Measurements from ENCODE around the gene RBM33.

Gene RBM33

GRCh38 chr7:155794196-155794595 is 149.7 kb downstream of the RBM33 start:
- TF ChIP-seq RAD21 (IDR thresholded peaks at IDR 0.05; ENCODE audit: low read depth) = no peak
- no peak for TF ChIP-seq NFIC (IDR thresholded peaks at IDR 0.05)
- no peak for TF ChIP-seq TEAD4 (IDR thresholded peaks at IDR 0.05)
- no peak for TF ChIP-seq TCF12 (IDR thresholded peaks at IDR 0.05; ENCODE audit: low read depth)
- TF ChIP-seq TAF1 (IDR thresholded peaks at IDR 0.05; ENCODE audit: low read depth) = no peak
- no peak for TF ChIP-seq YY1 (IDR thresholded peaks at IDR 0.05; ENCODE audit: low read depth)
- no peak for TF ChIP-seq EP300 (IDR thresholded peaks at IDR 0.05; ENCODE audit: borderline replicate concordance)
- TF ChIP-seq MAX (IDR thresholded peaks at IDR 0.05) = no peak

GRCh38 chr7:155795401-155795800 is 150.9 kb downstream of the RBM33 start:
- TF ChIP-seq YY1 (IDR thresholded peaks at IDR 0.05; ENCODE audit: low read depth) (no peak), CREB1 (IDR thresholded peaks at IDR 0.05; ENCODE audit: low read depth) (no peak), ZBTB7A (IDR thresholded peaks at IDR 0.05; ENCODE audit: low read depth) (no peak), TAF1 (IDR thresholded peaks at IDR 0.05; ENCODE audit: low read depth) (no peak), FOXM1 (IDR thresholded peaks at IDR 0.05; ENCODE audit: borderline replicate concordance, low read depth) (no peak), CEBPB (IDR thresholded peaks at IDR 0.05) (no peak), EP300 (IDR thresholded peaks at IDR 0.05; ENCODE audit: borderline replicate concordance) (no peak), USF1 (IDR thresholded peaks at IDR 0.05) (no peak), MAX (IDR thresholded peaks at IDR 0.05) (no peak), REST (IDR thresholded peaks at IDR 0.05; ENCODE audit: low read depth) (no peak)

GRCh38 chr7:155795951-155796350 is 151.5 kb downstream of the RBM33 start:
- TF ChIP-seq USF1 (IDR thresholded peaks at IDR 0.05) (no peak), TEAD4 (IDR thresholded peaks at IDR 0.05) (no peak), FOXM1 (IDR thresholded peaks at IDR 0.05; ENCODE audit: borderline replicate concordance, low read depth) (no peak), RAD21 (IDR thresholded peaks at IDR 0.05; ENCODE audit: low read depth) (no peak), CEBPB (IDR thresholded peaks at IDR 0.05) (no peak), TAF1 (IDR thresholded peaks at IDR 0.05; ENCODE audit: low read depth) (no peak), ZBTB7A (IDR thresholded peaks at IDR 0.05; ENCODE audit: low read depth) (no peak), MAX (IDR thresholded peaks at IDR 0.05) (no peak), YY1 (IDR thresholded peaks at IDR 0.05; ENCODE audit: low read depth) (no peak), NFIC (IDR thresholded peaks at IDR 0.05) (no peak), EP300 (IDR thresholded peaks at IDR 0.05; ENCODE audit: borderline replicate concordance) (no peak), REST (IDR thresholded peaks at IDR 0.05; ENCODE audit: low read depth) (no peak)

GRCh38 chr7:155796381-155797261 is 152.2 kb downstream of the RBM33 start:
- TF ChIP-seq RAD21 (IDR thresholded peaks at IDR 0.05; ENCODE audit: low read depth) (peak; percentile 77), FOXM1 (IDR thresholded peaks at IDR 0.05; ENCODE audit: borderline replicate concordance, low read depth) (no peak)

GRCh38 chr7:155797262-155798250 is 153.1 kb downstream of the RBM33 start:
- TF ChIP-seq TEAD4 (IDR thresholded peaks at IDR 0.05) = no peak
- no peak for TF ChIP-seq FOXM1 (IDR thresholded peaks at IDR 0.05; ENCODE audit: borderline replicate concordance, low read depth)
- TF ChIP-seq TAF1 (IDR thresholded peaks at IDR 0.05; ENCODE audit: low read depth) = no peak
- TF ChIP-seq NFIC (IDR thresholded peaks at IDR 0.05) = no peak
- no peak for TF ChIP-seq EGR1 (IDR thresholded peaks at IDR 0.05)
- TF ChIP-seq MAX (IDR thresholded peaks at IDR 0.05) = no peak
- no peak for TF ChIP-seq YY1 (IDR thresholded peaks at IDR 0.05; ENCODE audit: low read depth)
- no peak for TF ChIP-seq TCF12 (IDR thresholded peaks at IDR 0.05; ENCODE audit: low read depth)
- no peak for TF ChIP-seq CREB1 (IDR thresholded peaks at IDR 0.05; ENCODE audit: low read depth)
- TF ChIP-seq REST (IDR thresholded peaks at IDR 0.05; ENCODE audit: low read depth) = no peak
- no peak for TF ChIP-seq EP300 (IDR thresholded peaks at IDR 0.05; ENCODE audit: borderline replicate concordance)
- no peak for TF ChIP-seq ZBTB7A (IDR thresholded peaks at IDR 0.05; ENCODE audit: low read depth)
